ENCODE measurements around the gene ZNF460. TPM values are rescaled to one million over a fixed set of nuclear protein-coding genes. Genes with fewer than 3 reads are reported as not detected.

ZNF460 gene
- total and polyA plus RNA-seq, 8 donors = 0.45 to 30.9 (median 19.9) TPM

- FAIRE-seq = no peak
- Histone ChIP-seq H3K4me1 (no peaks in the 10 kb centered on the region), H3K27ac (no peak overlapping the region), H3K4me3 (no peak overlapping the region), H3K9me3 (no peaks in the 10 kb centered on the region), H3K36me3 (peaks cover 11 to 89% (median 54%) of the 10 kb centered on the region in 3 donors), H3K27me3 (no peaks in the 10 kb centered on the region)
- intact Hi-C loops (cut with DNase I) = no loop called here
- no peak for ATAC-seq
- DNase-seq = no peak
- WGBS, 2 donors = 93 to 94% methylated on average over 4 of the region's 4 CpGs
- TF ChIP-seq CTCF (IDR thresholded peaks at IDR 0.05) = no peak
These were observed 8.1 kb downstream of the ZNF460 start for GRCh38 chr19:57288373-57288772.

- Histone ChIP-seq H3K27ac (no peak overlapping the region), H3K9me3 (no peaks in the 10 kb centered on the region), H3K4me1 (no peaks in the 10 kb centered on the region), H3K36me3 (peaks cover 11 to 80% (median 52%) of the 10 kb centered on the region in 3 donors), H3K4me3 (no peak overlapping the region), H3K27me3 (no peaks in the 10 kb centered on the region)
- TF ChIP-seq CTCF (IDR thresholded peaks at IDR 0.05) = no peak
- DNase-seq (no peak), FAIRE-seq (no peak), ATAC-seq (no peak)
- intact Hi-C loops (cut with DNase I) = no loop called here
- WGBS, 2 donors = 95% methylated on average over 11 of the region's 11 CpGs
These were observed 10.7 kb downstream of the ZNF460 start for GRCh38 chr19:57290970-57291369.

- no peak overlapping the region for H3K27ac ChIP-seq
- no peaks in the 10 kb centered on the region for H3K27me3 ChIP-seq
- FAIRE-seq (no peak), DNase-seq (no peak), ATAC-seq (no peak)
- TF ChIP-seq CTCF (IDR thresholded peaks at IDR 0.05) = no peak
- 50 to 55% methylated on average over 1 of the region's 1 CpG for WGBS, 2 donors
- no peak overlapping the region for H3K4me3 ChIP-seq
- no peaks in the 10 kb centered on the region for H3K9me3 ChIP-seq
- intact Hi-C loops (cut with DNase I) = no loop called here
- H3K4me1 ChIP-seq = no peaks in the 10 kb centered on the region
- peaks cover 11 to 65% (median 49%) of the 10 kb centered on the region in 3 donors for H3K36me3 ChIP-seq
These were observed 12.3 kb downstream of the ZNF460 start for GRCh38 chr19:57292547-57292946.

GRCh38 chr19:57293719-57294118 is 13.4 kb downstream of the ZNF460 start:
- H3K36me3 ChIP-seq = peaks cover 11 to 53% (median 41%) of the 10 kb centered on the region in 3 donors
- FAIRE-seq = no peak

More at GRCh38 chr19:57293719-57294118, 13.4 kb downstream of the ZNF460 start:
- intact Hi-C loops (cut with DNase I) = no loop called here
- Histone ChIP-seq H3K4me1 (no peaks in the 10 kb centered on the region), H3K27ac (no peak overlapping the region), H3K27me3 (no peaks in the 10 kb centered on the region), H3K9me3 (no peaks in the 10 kb centered on the region), H3K4me3 (no peak overlapping the region)
- DNase-seq = no peak
- WGBS, 2 donors = 99 to 100% methylated on average over 1 of the region's 1 CpG
- TF ChIP-seq CTCF (IDR thresholded peaks at IDR 0.05) = no peak
- no peak for ATAC-seq

All from pancreas (tissue), 10 donors.